Adrenal gland (tissue), 5 donors: Measurements from ENCODE around the gene DROSHA.

Source experiments
- POLR2A ChIP-seq, 2 donors: fragments of 450-650 bp; IDR thresholded peaks; one replicate each; pipeline ENCODE4 v1.6.1; 2017; ENCODE audit warnings: antibody characterized with exemption in 2 of 2, mild to moderate bottlenecking in 2 of 2, moderate library complexity in 1 of 2
- TF ChIP-seq, protein P1 (sequence below), 6 experiments: fragments of 450-650 bp in 4 of 6; fragments of 200-600 bp in 2 of 6; sonication (generic) in 1 of 6; IDR thresholded peaks; 1 replicate in 5 of 6; 2 replicates in 1 of 6; pipeline versions ENCODE4 v1.5.1 to v1.8.0; 2016 to 2021; ENCODE audit warnings: antibody characterized with exemption in 6 of 6, mild to moderate bottlenecking in 2 of 6, moderate library complexity in 1 of 6
- donor health status: DM: no; HTN: no; CAD: no.

- TF ChIP-seq POLR2A (IDR thresholded peaks at IDR 0.05), result no peak
- TF ChIP-seq, protein P1, sequence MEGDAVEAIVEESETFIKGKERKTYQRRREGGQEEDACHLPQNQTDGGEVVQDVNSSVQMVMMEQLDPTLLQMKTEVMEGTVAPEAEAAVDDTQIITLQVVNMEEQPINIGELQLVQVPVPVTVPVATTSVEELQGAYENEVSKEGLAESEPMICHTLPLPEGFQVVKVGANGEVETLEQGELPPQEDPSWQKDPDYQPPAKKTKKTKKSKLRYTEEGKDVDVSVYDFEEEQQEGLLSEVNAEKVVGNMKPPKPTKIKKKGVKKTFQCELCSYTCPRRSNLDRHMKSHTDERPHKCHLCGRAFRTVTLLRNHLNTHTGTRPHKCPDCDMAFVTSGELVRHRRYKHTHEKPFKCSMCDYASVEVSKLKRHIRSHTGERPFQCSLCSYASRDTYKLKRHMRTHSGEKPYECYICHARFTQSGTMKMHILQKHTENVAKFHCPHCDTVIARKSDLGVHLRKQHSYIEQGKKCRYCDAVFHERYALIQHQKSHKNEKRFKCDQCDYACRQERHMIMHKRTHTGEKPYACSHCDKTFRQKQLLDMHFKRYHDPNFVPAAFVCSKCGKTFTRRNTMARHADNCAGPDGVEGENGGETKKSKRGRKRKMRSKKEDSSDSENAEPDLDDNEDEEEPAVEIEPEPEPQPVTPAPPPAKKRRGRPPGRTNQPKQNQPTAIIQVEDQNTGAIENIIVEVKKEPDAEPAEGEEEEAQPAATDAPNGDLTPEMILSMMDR (IDR thresholded peaks at IDR 0.05), result no peak
Observed at GRCh38 chr5:31413030-31413812, 118.7 kb downstream of the DROSHA start.
